ENCODE measurements around the gene VWC2L. TPM values are rescaled to one million over a fixed set of nuclear protein-coding genes. Genes with fewer than 3 reads are reported as not detected.

The VWC2L gene
- total and polyA plus RNA-seq, 2 of the 4 experiments (the other 2 are of a cell fraction): not detected

DNA sequence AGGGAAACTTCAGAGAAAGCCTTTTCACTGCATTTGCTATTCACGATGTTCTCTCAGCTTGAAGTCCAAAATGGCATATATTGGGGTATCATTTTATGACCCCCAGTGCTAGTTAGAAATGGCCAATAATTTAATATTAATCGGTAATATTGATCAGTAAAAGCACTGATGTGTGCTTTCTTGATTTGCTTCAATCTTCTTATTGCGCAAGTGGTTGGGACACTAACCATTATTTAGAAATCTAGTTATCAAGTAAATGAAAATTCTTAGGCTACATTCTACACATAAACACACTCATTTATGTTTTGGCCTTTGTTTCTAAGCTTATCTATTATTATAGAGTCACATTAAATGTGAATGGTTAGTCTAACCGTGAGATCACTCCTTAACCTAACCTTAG, 49.7 kb upstream of the VWC2L start:
- no peaks in the 10 kb centered on the region for H3K27me3 ChIP-seq (ENCODE audit: control insufficient read depth, insufficient read depth, low read length)
- no CpG with 5 or more reads among the region's 4 CpGs for WGBS, 2 experiments (ENCODE audit: extremely low coverage in 2 of 2, insufficient read length in 1 of 2)
- H2AK9ac ChIP-seq (replicated peaks; ENCODE audit: low read depth, low read length, poor library complexity): no peak overlapping the region
- BruUV-seq (replicated peaks): no TSS peak
- H3K4me2 ChIP-seq (ENCODE audit: low read depth, low read length): no peak overlapping the region
- H2BK120ac ChIP-seq (ENCODE audit: low read depth, low read length): no peak overlapping the region
- no peak overlapping the region for H3K56ac ChIP-seq (ENCODE audit: extremely low read depth, insufficient read depth, low read length)
- POLR2A ChIA-PET (ENCODE audit: unreplicated experiment): no interaction called here
- peak; percentile 83 for TF ChIP-seq CEBPB (IDR thresholded peaks at IDR 0.05; ENCODE audit: low read depth, low read length)
- no peak for TF ChIP-seq RAD21 (IDR thresholded peaks at IDR 0.05; ENCODE audit: low read length)
- no peak overlapping the region for H3K18ac ChIP-seq (ENCODE audit: low read depth, low read length)
- H3K4me1 ChIP-seq (ENCODE audit: control insufficient read depth, insufficient read depth, low read length): no peaks in the 10 kb centered on the region
- no peak overlapping the region for H2AK5ac ChIP-seq (ENCODE audit: low read depth, low read length)
- no peak overlapping the region for H2BK20ac ChIP-seq (ENCODE audit: low read depth, low read length)
- no peak overlapping the region for H3K4ac ChIP-seq (ENCODE audit: low read depth, low read length)
- H2AFZ ChIP-seq (replicated peaks; ENCODE audit: low read length, poor library complexity): no peak overlapping the region
- H4K8ac ChIP-seq (ENCODE audit: low read depth in 2 of 2, low read length in 2 of 2): no peak overlapping the region
- CTCF ChIA-PET: no interaction called here
- in situ Hi-C loops (cut with MboI; ENCODE audit: low sequenced_read_pairs): no loop called here
- no peak overlapping the region for H4K91ac ChIP-seq (ENCODE audit: insufficient read depth, low read depth, low read length)
- H3K9me1 ChIP-seq (ENCODE audit: insufficient read depth, low read length): no peaks in the 10 kb centered on the region
- H2BK15ac ChIP-seq (ENCODE audit: low read depth, low read length): no peak overlapping the region
- DNase-seq: no peak
- no peaks in the 10 kb centered on the region for H3K9me3 ChIP-seq (ENCODE audit: control insufficient read depth, insufficient read depth, low read length)
- no peak overlapping the region for H3K14ac ChIP-seq (replicated peaks; ENCODE audit: low read depth, low read length)
- no peaks in the 10 kb centered on the region for H4K20me1 ChIP-seq (ENCODE audit: insufficient read depth, low read length)
- no peak overlapping the region for H3K9ac ChIP-seq (ENCODE audit: low read depth, low read length)
- H2BK5ac ChIP-seq (ENCODE audit: low read depth, low read length, poor library complexity, severe bottlenecking): no peak overlapping the region
- no peak overlapping the region for H3K4me3 ChIP-seq (ENCODE audit: insufficient read depth, low read depth, low read length)
- no peak overlapping the region for H4K5ac ChIP-seq (ENCODE audit: low read depth, low read length)
- dilution Hi-C loops (cut with HindIII; ENCODE audit: low sequenced_read_pairs, unreplicated experiment): no loop called here
- intact Hi-C loops (cut with micrococcal nuclease): no loop called here
- no peak for ATAC-seq (ENCODE audit: low read depth)
- no peak overlapping the region for H3K27ac ChIP-seq (ENCODE audit: insufficient read depth, low read length)
- no peaks in the 10 kb centered on the region for H3K79me1 ChIP-seq (ENCODE audit: low read depth in 1 of 2, low read length in 2 of 2)
- no peak overlapping the region for H3K23ac ChIP-seq (ENCODE audit: low read depth, low read length)
- no peaks in the 10 kb centered on the region for H3K36me3 ChIP-seq (ENCODE audit: control insufficient read depth, insufficient read depth, low read length)

Measured in IMR-90 (cell line).